OCI-LY1 (cell line): Measurements from ENCODE around the gene CREB5.

ENCODE experiments used
- CTCF ChIP-seq: fragments of 200-600 bp; sonication (generic), shearing (Covaris generic); IDR thresholded peaks from 2 replicates; pipeline ENCODE4 v1.5.1; 2017; ENCODE audit warnings: mild to moderate bottlenecking, antibody characterized with exemption, low read length, moderate library complexity, mixed read lengths
- EZH2 ChIP-seq: fragments of 200-600 bp; sonication (generic), shearing (Covaris generic); IDR thresholded peaks from 2 replicates; pipeline ENCODE4 v1.8.0; 2017; ENCODE audit warnings: borderline replicate concordance, mixed run types, mild to moderate bottlenecking, antibody characterized with exemption, low read length, moderate library complexity, mixed read lengths

- no peak for TF ChIP-seq CTCF
- TF ChIP-seq EZH2 = no peak
These were observed 137.7 kb downstream of the CREB5 start for GRCh38 chr7:28549998-28550397.
